ENCODE measurements around the gene SLN.
"Not testable (repeated sequence)": the region's sequence is repeated elsewhere in the genome, so short reads cannot be mapped to it uniquely, and the experiment has no call there.

SLN gene

GRCh38 chr11:107711861-107712755 lies at the start of gene SLN:
SLN (minus strand) TSS chr11:107712056.
- TF ChIP-seq EZH2phosphoT487 (IDR thresholded peaks at IDR 0.05; ENCODE audit: borderline replicate concordance) (no peak), CTCF (conservative IDR thresholded peaks at IDR 0.05; ENCODE audit: low read length) (no peak)
- no peaks in the 10 kb centered on the region for H3K9me2 ChIP-seq (replicated peaks; ENCODE audit: low read depth, low read length)
- H3K27me3 ChIP-seq (ENCODE audit: insufficient read depth, low read length, poor library complexity, severe bottlenecking), result no peaks in the 10 kb centered on the region
- no peaks in the 10 kb centered on the region for H3K4me1 ChIP-seq (ENCODE audit: insufficient read depth, low read length, poor library complexity, severe bottlenecking)
- no peaks in the 10 kb centered on the region for H4K20me1 ChIP-seq (ENCODE audit: insufficient read depth, low read length, poor library complexity, severe bottlenecking)
- no peaks in the 10 kb centered on the region; the same call in 1 of the 2 replicates for H3K9me3 ChIP-seq (ENCODE audit: insufficient read depth, low read depth, low read length)
- no peak within 1 kb of the TSS for H3K9ac ChIP-seq (ENCODE audit: low read depth, low read length, poor library complexity, severe bottlenecking)
- no peak within 1 kb of the TSS for H3K4me2 ChIP-seq (ENCODE audit: low read depth, low read length, poor library complexity, severe bottlenecking)
- no peaks in the 10 kb centered on the region for H3K79me2 ChIP-seq (ENCODE audit: insufficient read depth, low read length)
- no peak within 1 kb of the TSS for H3K4me3 ChIP-seq (ENCODE audit: low read length, poor library complexity, severe bottlenecking)
- no peaks in the 10 kb centered on the region for H3F3A ChIP-seq (ENCODE audit: low read depth)
- no peaks in the 10 kb centered on the region for H3K36me3 ChIP-seq (ENCODE audit: insufficient read depth, low read length)
- no peak within 1 kb of the TSS for H2AFZ ChIP-seq (ENCODE audit: low read length)

- H3K4me3 ChIP-seq (ENCODE audit: low read length, poor library complexity, severe bottlenecking); H3K4me1 ChIP-seq (ENCODE audit: insufficient read depth, low read length, poor library complexity, severe bottlenecking); H3F3A ChIP-seq (ENCODE audit: low read depth); H3K36me3 ChIP-seq (ENCODE audit: insufficient read depth, low read length); H3K79me2 ChIP-seq (ENCODE audit: insufficient read depth, low read length); H4K20me1 ChIP-seq (ENCODE audit: insufficient read depth, low read length, poor library complexity, severe bottlenecking); H3K4me2 ChIP-seq (ENCODE audit: low read depth, low read length, poor library complexity, severe bottlenecking); H3K9me2 ChIP-seq (replicated peaks; ENCODE audit: low read depth, low read length); H3K9ac ChIP-seq (ENCODE audit: low read depth, low read length, poor library complexity, severe bottlenecking); H2AFZ ChIP-seq (ENCODE audit: low read length); H3K27me3 ChIP-seq (ENCODE audit: insufficient read depth, low read length, poor library complexity, severe bottlenecking); H3K9me3 ChIP-seq (ENCODE audit: insufficient read depth, low read depth, low read length): not testable (repeated sequence)
Observed at GRCh38 chr11:107758719-107759355, 47.0 kb upstream of the SLN start.

GRCh38 chr11:107757661-107758060 lies 45.8 kb upstream of the SLN start:
- TF ChIP-seq EZH2phosphoT487 (IDR thresholded peaks at IDR 0.05; ENCODE audit: borderline replicate concordance), result no peak
- no peak for TF ChIP-seq CTCF (conservative IDR thresholded peaks at IDR 0.05; ENCODE audit: low read length)
- Histone ChIP-seq H3K9ac (ENCODE audit: low read depth, low read length, poor library complexity, severe bottlenecking) (no peak overlapping the region), H3K4me2 (ENCODE audit: low read depth, low read length, poor library complexity, severe bottlenecking) (no peak overlapping the region), H3K4me3 (ENCODE audit: low read length, poor library complexity, severe bottlenecking) (no peak overlapping the region), H4K20me1 (ENCODE audit: insufficient read depth, low read length, poor library complexity, severe bottlenecking) (no peaks in the 10 kb centered on the region), H3K27me3 (ENCODE audit: insufficient read depth, low read length, poor library complexity, severe bottlenecking) (no peaks in the 10 kb centered on the region), H2AFZ (ENCODE audit: low read length) (no peak overlapping the region), H3K4me1 (ENCODE audit: insufficient read depth, low read length, poor library complexity, severe bottlenecking) (no peaks in the 10 kb centered on the region), H3K36me3 (ENCODE audit: insufficient read depth, low read length) (no peaks in the 10 kb centered on the region), H3K9me2 (replicated peaks; ENCODE audit: low read depth, low read length) (no peaks in the 10 kb centered on the region), H3F3A (ENCODE audit: low read depth) (no peaks in the 10 kb centered on the region), H3K9me3 (ENCODE audit: insufficient read depth, low read depth, low read length) (no peaks in the 10 kb centered on the region; the same call in 1 of the 2 replicates), H3K79me2 (ENCODE audit: insufficient read depth, low read length) (no peaks in the 10 kb centered on the region)

All from Loucy (cell line).